ENCODE results near the gene PSEN1.

PSEN1 gene

DNA sequence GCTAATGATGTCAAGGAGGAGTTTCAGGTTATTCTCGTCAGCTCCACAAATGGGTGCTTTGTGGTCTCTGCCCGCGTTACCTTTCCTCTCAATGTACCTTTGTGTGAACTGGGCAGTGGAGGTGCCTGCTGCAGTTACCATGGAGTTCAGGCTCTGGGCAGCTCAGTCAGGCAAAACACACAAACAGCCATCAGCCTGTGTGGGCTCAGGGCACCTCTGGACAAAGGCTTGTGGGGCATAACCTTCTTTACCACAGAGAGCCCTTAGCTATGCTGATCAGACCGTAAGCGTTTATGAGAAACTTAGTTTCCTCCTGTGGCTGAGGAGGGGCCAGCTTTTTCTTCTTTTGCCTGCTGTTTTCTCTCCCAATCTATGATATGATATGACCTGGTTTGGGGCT, 84.3 kb downstream of the PSEN1 start:
- no peak for DNase-seq (ENCODE audit: low spot score)

DNA sequence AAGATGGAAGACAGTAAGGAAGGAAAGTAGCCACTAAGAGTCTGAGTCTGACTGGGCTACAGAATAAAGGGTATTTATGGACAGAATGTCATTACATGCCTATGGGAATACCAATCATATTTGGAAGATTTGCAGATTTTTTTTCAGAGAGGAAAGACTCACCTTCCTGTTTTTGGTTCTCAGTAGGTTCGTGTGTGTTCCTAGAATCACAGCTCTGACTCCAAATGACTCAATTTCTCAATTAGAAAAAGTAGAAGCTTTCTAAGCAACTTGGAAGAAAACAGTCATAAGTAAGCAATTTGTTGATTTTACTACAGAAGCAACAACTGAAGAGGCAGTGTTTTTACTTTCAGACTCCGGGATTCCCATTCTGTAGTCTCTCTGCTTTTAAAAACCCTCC, 85.6 kb downstream of the PSEN1 start:
- DNase-seq (ENCODE audit: low spot score), result no peak

DNA sequence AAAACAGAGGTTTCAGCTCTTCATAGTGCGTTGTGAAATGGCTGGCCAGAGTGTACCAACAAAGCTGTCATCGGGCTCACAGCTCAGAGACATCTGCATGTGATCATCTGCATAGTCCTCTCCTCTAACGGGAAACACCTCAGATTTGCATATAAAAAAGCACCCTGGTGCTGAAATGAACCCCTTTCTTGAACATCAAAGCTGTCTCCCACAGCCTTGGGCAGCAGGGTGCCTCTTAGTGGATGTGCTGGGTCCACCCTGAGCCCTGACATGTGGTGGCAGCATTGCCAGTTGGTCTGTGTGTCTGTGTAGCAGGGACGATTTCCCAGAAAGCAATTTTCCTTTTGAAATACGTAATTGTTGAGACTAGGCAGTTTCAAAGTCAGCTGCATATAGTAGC, 86.7 kb downstream of the PSEN1 start:
- no peak for DNase-seq (ENCODE audit: low spot score)

DNA sequence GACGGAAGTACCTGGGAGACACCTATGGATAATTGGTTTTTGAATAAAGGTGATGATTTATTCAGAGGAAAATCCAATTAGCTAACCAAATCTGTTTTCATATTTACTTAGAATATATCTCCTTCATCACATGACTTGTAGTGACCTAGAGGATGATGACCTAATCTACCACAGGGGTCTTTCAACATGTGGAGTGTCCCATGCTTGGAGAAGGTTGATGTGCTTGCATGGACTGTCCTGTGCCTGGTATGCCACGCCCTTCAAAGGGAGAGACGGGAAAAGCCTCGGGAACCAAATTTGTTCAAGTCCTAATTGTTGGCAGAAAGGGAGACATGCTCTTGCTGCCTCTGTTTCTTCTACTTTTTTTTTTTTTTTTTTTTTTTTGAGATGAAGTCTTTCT, 89.2 kb downstream of the PSEN1 start:
- DNase-seq (ENCODE audit: low spot score), result no peak

DNA sequence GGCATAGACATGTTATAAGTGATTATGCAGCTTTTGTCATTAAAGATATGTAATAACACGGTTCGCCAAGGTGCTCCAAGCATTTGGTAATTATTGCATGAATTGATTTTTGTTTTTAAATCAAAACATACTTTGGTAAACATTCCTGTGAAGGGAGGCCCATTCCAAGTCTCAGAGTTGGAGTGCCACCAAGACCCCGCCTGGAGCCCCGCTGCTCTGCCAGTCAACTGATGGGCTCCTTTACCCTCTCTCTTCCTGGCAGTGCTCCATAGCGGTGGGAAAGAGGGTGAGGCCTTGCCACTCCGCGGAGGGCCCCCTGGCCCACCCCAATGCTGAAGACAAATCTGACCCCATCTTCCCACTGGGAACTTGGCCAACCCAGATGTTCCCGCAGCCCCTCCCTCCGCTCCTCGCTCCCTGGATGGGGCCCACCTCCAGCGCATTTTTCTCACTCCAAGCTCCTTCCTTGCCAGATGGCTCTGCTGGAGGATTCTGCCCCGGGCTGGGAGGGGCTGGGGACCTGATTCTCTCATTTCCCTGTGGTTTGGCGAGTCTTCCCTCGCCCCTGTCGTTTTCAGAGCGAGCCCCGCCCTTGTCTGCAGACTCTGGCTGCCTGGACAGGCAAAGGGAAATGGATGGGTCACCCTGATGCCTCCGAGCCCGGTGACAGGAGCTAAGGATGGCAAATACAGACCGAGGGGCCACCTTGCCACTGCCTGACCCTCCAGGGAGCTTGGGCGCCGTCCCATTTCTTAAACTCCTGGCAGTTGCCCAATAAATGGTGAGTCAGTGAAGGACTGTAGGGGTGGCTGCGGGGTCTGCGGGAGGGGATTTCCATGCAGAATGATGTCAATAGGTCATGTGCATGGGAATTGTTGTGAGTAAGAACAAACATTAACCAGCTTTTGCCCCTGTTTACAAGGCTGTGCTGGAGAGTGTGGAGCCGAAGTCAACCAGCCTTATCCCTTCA, 91.8 kb downstream of the PSEN1 start:
- DNase-seq (ENCODE audit: low spot score), result no peak

DNA sequence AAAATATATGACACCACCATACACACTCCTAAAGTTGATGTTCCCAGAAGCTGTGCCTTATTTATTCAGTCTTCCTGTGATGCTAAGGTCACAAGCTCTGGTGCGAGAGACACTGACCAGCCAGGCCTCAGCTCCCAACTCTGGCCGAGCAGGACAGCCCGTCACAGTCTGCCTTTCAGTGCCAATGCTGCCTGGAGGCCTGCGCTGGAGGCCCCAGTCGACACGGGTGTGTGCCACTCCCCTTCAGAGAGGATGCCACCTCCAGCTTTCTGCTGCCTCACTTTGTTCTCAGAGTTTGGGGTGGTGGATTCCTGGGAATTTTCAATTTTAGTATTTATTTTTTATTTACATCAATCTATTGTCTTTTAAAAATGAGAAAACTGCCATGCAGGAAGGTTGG, 93.7 kb downstream of the PSEN1 start:
- DNase-seq (ENCODE audit: low spot score), result no peak

DNA sequence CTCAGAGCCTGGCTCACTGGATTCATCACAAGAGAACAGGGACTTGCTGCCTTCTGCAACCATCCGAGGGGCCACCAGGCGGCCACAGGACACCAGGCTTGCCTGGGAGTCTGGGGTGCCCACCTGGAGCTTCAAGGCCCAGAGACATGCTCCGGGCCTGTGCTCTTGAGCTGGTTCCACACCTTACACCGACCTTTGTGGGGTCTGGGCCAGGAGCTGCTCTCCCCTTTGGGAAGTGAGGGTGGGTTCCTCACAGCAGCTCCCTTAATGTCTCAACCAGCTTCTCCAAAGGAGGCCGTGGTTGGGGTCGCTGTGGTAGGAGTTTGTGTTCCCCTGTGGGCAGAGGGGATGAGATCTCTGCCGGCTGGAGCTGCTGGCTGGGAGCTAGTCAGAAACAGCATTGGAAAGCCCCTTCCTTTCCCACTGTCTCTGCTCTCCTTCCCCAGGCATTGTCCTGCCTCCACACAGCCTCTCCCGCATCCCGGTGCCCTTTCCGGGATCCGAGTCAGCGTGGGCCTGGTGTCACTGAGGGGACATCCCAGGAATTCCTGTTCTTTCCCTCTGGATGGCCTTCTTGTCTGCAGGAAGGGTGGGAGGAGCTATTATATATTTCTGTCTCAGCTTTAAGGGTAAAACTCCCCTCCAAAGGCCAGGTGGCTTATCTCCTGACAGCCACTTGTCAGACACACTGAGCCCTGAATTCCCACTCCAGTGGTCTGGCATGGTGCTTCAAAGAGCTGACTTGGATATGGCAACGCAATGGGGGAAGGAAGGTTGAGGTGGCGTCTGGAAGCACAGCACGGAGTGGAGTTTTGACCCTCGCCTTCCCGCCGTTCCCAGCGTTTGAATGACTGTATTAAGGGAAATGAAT, 95.9 kb downstream of the PSEN1 start:
- peak; percentile 18 for DNase-seq (ENCODE audit: low spot score)

DNA sequence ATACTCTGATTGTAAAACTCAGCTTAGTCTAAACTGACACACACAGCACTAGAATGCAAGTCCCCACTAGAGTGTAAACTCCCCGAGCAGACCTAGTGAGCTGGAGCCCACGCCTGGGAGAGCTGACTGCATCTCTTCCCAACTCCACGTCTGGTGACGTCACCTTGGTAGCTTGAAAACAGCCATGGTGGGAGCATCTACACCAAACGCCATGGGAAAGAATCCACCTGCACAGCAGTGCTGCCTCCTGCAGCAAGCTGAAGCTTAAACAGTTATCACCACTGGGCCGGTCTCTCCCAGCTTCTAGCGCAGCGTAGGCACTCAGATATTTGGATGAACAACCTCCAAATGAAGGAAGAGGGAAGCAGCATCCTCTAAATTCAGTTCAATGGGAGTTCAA, 96.7 kb downstream of the PSEN1 start:
- no peak for DNase-seq (ENCODE audit: low spot score)

DNA sequence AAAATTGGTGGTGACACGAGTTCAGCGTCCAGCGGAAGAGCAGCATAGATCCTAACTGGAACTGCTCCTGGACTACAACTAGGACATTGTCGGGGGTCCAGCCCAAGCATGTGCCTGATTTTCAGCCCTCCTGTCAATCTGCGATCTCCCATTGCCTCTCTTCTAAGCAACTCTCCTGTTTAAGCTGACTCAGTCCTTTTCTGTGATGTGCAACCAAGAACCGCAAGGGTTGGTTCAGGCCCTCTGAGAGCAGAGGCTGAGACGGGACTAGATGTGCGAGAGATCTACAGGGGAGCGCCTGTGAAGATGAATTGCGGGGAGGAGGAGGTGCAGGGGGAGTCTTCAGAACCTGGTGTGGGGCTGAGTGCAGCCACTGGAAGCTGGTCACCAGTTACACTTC, 97.3 kb downstream of the PSEN1 start:
- no peak for DNase-seq (ENCODE audit: low spot score)

DNA sequence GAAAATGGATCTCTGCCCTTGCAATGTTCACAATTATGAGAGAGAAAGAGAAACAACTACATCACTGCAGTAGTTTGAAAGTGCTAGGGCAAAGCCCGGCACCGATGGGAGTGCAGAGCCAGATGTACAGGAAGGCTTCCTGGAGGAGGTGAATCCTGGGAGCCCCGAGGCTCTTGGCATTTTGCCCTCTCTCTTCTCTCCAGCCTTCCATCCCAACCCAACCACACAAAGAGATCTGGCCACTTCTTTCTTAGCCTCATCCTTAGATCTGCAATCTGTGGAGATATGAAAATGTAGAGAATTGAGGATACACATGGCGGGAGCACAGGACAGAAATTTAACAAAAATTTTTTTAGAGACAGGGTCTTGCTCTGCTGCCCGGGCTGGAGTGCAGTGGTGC, 97.7 kb downstream of the PSEN1 start:
- no peak for DNase-seq (ENCODE audit: low spot score)

DNA sequence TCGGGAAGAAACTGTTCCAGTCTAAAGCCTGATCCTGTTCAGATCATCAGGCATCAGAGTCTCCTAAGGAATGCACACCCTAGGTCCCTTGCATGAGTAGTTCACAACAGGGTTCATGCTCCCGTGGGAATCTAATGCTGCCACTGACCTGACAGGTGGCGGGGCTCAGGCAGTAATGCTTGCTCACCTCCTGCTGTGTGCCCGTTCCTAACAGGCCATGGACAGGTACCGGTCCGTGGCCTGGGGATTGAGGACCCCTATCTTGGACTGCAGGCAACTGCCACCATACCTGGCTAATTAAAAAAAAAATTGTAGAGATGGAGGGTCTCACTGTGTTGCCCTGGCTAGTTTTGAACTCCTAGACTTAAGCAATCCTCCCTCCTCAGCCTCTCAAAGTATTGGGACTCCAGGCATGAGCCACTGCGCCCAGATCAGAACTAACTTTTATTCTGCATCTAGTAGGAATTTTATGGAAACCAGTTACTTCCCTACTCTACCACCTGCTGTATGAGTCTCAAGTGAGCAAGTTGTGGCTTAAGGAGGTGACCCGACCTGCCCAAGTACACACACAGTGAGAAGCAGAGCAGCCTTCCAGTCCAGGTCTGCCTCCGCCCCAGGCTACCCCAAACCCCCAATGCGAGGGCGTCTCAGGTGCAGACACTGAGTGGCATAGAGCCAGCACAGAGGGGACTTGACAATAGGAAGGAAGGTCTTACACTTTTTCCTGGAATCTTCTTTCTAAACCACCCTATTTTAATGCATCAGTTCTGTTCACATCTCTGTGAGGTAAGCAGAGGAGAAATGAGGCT, 98.5 kb downstream of the PSEN1 start:
- no peak for DNase-seq (ENCODE audit: low spot score)

DNA sequence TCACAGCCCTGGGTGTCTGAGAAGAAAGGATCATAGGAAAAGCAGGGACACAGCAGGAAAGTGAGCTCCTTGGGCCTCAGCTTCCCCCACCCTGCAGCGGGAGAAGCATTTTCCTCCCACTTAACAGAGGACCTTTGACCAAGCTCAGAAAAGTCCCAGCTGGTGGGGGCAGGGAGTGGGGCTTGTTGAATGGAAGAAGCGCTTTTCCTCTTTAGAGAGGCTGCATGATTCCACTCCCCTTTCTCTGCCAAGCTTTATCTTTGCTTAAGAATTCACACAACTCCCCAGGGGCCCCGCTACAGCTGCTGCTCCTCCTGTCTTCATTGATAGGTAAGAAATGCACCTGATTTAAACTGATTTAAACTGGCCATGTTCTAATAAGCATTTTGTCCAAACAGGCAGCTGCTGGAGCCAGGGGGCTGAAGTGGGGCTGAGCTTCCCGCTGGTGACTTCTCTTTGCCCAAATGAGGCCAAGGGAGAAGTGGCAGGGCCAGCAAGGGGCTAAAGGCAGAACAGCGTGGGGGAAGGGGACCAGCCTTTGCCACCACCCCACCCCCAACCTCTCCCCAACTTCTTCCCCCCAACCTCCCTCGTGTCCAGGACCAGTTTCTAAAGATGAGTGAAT, 99.3 kb downstream of the PSEN1 start:
- no peak for DNase-seq (ENCODE audit: low spot score)

DNA sequence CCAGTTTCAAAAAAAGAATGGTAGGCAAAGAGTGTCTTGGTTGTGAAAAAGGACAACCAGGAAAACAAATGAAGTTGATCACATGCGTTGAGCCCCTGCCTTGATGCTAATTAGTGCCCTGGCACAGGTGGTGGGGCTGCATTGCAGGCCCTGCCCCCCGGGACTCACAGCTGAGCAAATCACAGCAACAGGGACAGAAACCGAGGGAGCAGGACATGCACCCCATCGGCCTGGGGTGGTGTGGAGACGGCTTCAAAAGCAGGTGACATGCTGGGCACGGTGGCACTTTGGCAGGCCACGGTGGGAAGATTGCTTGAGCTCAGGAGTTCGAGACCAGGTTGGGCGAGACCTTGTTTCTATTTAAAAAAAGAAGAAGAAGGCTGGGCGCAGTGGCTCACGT, 99.8 kb downstream of the PSEN1 start:
- no peak for DNase-seq (ENCODE audit: low spot score)

DNA sequence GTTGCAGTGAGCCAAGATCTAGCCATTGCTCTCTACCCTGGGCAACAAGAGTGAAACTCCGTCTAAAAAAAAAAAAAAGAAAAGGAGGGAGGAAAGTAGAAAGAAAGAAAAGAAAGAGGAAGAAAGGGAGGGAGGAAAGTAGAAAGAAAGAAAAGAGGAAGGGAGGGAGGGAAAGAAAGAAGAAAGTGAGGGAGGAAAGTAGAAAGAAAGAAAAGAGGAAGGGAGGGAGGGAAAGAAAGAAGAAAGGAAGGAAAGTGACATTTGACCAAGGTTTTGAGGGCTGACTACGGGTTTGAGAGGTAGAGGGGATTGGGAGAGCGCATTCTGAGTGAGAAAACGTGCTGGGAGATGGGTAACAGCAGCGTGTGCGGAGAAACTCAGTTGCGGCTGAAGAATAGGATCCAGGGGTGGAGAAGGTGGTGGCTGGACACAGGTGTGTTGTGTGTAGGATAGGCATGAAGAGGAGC, 100.5 kb downstream of the PSEN1 start:
- no peak for DNase-seq (ENCODE audit: low spot score)

DNA sequence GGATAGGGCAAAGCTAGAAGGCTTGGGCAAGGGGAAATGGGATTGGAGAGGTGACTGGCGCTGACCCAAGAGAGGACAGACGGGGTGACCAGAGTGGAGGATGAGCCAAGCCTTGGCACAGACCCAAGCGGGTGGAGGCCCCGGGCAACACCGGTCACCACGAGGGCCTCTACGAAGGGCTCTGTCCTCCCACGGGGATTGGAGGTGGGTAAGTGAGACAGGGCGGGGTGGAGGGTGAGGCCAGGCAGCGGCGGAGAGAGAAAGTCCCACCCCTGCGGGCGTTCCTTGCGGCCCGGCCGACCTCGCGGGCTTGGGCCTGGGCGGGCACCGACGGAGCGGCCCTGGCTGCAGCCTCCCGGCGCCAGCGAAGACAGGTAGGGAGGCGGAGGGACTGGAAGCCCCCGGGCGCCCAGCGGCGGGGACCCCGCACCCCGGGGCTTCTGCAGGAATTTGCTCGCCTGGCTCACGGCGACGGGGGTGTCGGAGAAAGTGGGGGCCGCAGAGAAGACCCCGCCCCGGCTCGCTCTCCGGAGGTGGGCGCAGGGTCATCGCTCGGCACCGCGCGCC, 101.0 kb downstream of the PSEN1 start, which contains the start of gene PAPLN:
Gene PAPLN (plus strand): TSS at position 288 of the 567 bp plus-strand sequence. CDS start 2,273 bp downstream, outside the sequence.
- peak; percentile 49 for DNase-seq (ENCODE audit: low spot score)

DNA sequence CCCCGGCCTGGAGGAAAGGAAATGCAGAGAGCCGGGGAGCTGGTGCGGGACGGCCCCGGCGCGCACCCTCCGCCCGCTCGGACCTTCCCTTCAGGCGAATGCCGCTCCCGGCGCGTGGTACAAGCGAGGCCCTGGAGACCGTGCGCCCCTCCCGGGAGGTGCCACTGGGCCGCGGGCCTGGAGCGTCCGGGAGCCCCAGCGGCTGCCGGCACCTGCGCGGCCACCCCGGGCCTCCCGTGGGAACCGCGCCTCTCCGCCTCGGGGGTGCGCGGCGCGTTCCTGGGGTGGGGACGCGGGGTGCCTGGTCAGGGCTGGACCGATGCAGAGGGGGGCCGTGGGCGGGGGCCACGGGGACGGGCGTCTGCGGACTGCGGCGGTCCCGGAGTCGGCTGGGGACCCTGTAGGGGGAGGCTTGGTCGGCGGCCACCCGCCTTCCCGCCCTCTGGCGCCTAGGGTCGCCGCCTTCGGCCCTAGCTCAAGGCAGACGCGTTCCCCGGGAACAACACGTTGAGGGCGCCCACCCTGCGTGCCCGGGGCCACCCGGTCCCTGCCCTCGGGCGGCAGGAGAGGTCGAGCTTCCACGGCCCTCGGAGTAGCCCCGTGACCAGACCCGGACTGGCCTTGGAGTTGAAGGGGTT, 101.6 kb downstream of the PSEN1 start:
- no peak for DNase-seq (ENCODE audit: low spot score)

DNA sequence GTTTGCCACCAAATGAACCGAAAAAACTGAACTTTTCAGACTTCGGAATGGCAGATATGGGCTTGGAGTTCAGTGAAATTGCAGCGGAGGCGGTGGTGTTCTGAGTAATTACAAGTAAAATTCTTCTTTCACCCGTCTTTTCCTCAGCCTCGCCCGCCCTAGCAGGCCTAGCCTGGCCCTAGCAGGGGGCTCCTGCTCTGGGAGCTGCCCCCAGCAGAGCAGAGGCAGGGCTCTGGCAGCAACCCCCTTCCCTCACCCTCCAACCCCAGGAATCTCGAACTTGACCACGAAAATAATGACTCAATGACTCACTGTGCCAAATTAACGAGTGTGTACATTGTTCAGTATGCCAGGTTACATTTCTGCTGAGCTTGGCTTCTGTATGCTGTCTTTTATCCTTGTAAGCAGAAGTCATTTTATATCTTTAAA, 102.1 kb downstream of the PSEN1 start:
- DNase-seq (ENCODE audit: low spot score), result peak; percentile 43

DNA sequence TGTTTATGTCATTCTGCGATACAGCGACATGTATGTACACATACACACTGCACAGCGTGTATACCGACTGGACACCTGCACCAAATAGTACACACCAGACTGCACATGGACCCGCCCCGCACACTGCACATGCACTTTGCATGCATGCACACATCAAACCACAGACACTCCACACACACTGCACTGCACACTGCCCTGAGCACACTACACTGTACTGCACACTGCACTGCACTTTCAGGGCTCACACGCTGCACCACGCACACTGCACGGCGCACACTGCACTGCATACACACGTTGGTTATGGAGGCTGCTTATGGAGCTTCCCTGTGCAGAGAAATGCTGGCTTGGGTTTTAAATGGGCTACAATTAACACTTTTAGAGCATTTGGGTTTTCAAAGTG, 102.6 kb downstream of the PSEN1 start:
- no peak for DNase-seq (ENCODE audit: low spot score)

DNA sequence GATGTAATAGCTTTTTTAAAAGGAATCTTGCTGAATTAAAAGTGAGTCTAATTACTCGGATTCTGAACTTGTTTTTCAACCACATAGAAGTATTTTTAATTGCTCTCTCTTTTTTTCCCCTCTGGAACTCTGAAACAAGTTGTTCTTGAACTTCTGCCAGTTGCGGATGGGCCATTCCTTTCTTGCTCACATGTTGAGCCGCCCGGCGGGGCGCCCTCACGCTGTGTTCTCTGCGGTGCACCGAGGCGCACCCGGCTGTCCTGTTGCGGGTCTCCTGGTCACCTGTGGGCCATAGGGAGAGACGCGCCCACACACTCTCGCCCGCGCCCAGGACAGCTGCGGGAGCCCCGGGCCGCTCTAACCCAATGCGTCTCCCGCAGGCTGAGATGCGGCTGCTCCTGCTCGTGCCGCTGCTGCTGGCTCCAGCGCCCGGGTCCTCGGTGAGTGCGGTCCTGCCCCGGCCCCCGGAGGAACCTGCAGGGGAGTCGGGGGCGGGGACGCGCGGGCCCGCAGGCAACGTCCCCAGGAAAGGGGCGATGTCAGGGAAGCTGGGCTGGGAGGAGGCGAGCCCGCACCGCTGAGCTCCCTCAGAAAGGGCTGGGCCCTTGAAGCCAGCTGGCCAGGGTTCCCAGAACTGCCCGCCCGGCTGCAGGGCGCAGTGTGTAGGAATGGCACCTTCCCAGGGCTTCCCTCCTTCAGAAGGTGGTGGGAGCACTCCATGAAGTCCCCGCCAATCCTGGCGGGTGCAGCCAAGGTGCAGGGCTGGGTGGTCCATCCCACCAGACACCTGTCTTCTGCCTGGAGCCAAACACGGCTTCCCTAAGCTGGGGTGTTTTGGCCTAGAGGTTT, 103.3 kb downstream of the PSEN1 start:
- DNase-seq (ENCODE audit: low spot score), result no peak
